Limb (tissue), 2 donors: ENCODE results near the gene HOXA9.

Experiments used
- DNase-seq, 2 donors: peaks; one replicate each; pipeline ENCODE4 v3.0.0-alpha.2; 2016; ENCODE audit errors: extremely low spot score in 2 of 2

The HOXA9 gene

GRCh38 chr7:27154901-27155815 is 10.2 kb downstream of the HOXA9 start:
- peak in 1 of 2 donors; percentile 65 for DNase-seq

- DNase-seq = peak in 1 of 2 donors; percentile 40
Measured at GRCh38 chr7:27154369-27154768, 11.0 kb downstream of the HOXA9 start.

GRCh38 chr7:27153526-27153925 is 11.8 kb downstream of the HOXA9 start:
- peak in 1 of 2 donors; percentile 37 for DNase-seq

GRCh38 chr7:27152816-27153442 is 12.4 kb downstream of the HOXA9 start:
- DNase-seq = no peak

- DNase-seq = peak; percentile 84 to 88
Measured at GRCh38 chr7:27151931-27152815, 13.2 kb downstream of the HOXA9 start, which contains the start of gene HOXA3. Gene HOXA3, minus strand, starts transcription at chr7:27152583. Its CDS starts 41,943 bp downstream, at chr7:27110640.

- DNase-seq = peak in 1 of 2 donors; percentile 71
Measured at GRCh38 chr7:27151341-27151930, 13.9 kb downstream of the HOXA9 start.

- peak; percentile 84 to 92 for DNase-seq
Measured at GRCh38 chr7:27150568-27151340, 14.6 kb downstream of the HOXA9 start.

GRCh38 chr7:27149842-27150567 is 15.3 kb downstream of the HOXA9 start:
- DNase-seq = no peak

GRCh38 chr7:27148756-27149641 is 16.3 kb downstream of the HOXA9 start:
- DNase-seq = peak in 1 of 2 donors; percentile 55

GRCh38 chr7:27148031-27148755 is 17.1 kb downstream of the HOXA9 start:
- peak in 1 of 2 donors; percentile 53 for DNase-seq

GRCh38 chr7:27147199-27148030 is 17.9 kb downstream of the HOXA9 start, which contains the start of gene HOXA6:
Gene HOXA6, minus strand, starts transcription at chr7:27147774. Its CDS starts 25 bp downstream, at chr7:27147749.
- peak in 1 of 2 donors; percentile 86 for DNase-seq

GRCh38 chr7:27146491-27147198 is 18.7 kb downstream of the HOXA9 start:
- peak in 1 of 2 donors; percentile 44 for DNase-seq

- DNase-seq = peak in 1 of 2 donors; percentile 45
Measured at GRCh38 chr7:27145914-27146412, 19.4 kb downstream of the HOXA9 start.

GRCh38 chr7:27145165-27145913 is 20.0 kb downstream of the HOXA9 start:
- DNase-seq = peak in 1 of 2 donors; percentile 68

GRCh38 chr7:27144781-27145164 is 20.6 kb downstream of the HOXA9 start:
- peak in 1 of 2 donors; percentile 76 for DNase-seq
